ENCODE measurements around the gene CPNE7. TPM values are rescaled to one million over a fixed set of nuclear protein-coding genes. Genes with fewer than 3 reads are reported as not detected.

Gene CPNE7
- total and polyA plus RNA-seq, 9 of the 15 experiments (the other 6 are each of a cell fraction or from before 2014, with no cell fraction given) = 0.30 to 73.4 (median 32.7) TPM

DNA sequence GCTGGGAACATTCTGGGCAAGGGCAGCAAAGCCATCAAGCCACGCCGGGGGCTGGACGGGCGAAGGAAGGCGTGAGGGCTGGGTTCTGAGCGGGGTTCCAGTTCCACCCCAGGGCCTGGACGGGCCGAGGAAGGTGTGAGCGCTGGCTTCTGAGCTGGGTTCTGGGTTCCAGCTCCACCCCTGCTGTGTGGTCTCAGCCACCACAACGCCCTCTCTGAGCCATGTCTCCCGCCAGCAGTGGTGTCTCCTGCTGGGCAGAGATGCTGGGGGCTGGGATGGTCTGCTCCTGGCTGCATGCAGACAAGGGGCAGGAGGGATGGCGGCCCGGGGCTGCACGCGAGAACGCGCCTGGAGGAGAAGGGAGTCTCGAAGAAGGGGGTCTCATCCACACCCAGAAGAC lies 3.9 kb upstream of the CPNE7 start (continued):
- no peak for TF ChIP-seq CHD4 (IDR thresholded peaks at IDR 0.05; ENCODE audit: insufficient read depth, insufficient replicate concordance, low read depth, low read length, poor library complexity, severe bottlenecking)

DNA sequence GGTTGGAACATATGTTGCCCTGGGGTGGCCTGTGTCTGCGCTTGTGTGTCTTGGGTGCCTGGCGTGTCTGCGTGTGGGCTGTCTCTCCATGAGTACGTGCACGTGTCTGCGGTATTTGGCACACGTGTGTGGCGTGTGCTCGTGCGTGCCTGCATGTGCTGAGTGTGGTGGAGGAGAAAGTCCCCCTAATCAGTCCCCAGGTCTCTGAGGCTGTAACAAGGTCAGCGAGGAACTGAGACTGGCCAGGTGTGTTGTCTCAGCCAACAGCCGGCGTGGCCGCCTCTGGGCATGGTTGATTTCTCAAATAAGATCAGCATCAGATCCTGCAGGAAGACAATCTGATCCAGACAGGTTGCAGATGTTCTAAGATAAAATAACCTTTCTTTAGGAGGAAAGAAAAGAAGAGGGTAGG lies 3.5 kb upstream of the CPNE7 start:
- TF ChIP-seq CBFA2T2 (conservative IDR thresholded peaks at IDR 0.05) (0 out of 2 replicates have a peak, but pooled peaks have one; percentile 16), ZNF217 (CRISPR knock-in tag; IDR thresholded peaks at IDR 0.05) (no peak), CBFA2T3 (IDR thresholded peaks at IDR 0.05) (0 out of 2 replicates have a peak, but pooled peaks have one; percentile 32)
- H3K36me3 ChIP-seq (ENCODE audit: control insufficient read depth, insufficient read depth, low read length) = peaks cover 1% of the 10 kb centered on the region; the same call in 1 of the 3 replicates

More for the DNA sequence above, 3.5 kb upstream of the CPNE7 start:
- ChIA-PET CTCF (ENCODE audit: low intra/inter-chr PET ratio) (no interaction called here), POLR2A (interaction anchor here (0.6 to 1.3 kb wide), 4 partner anchors 8 to 305 kb away, joined by 3 to 6 read pairs (median 4); no protein-coding TSS in a partner anchor)
- no peak overlapping the region for H2AFZ ChIP-seq (ENCODE audit: low read depth, low read length)
- peaks cover 4% of the 10 kb centered on the region for H3K9me1 ChIP-seq (ENCODE audit: control insufficient read depth, insufficient read depth, low read length)
- peaks cover 5 to 74% of the 10 kb centered on the region in 2 experiments for H3K4me1 ChIP-seq (replicated peaks in 1 of 2; ENCODE audit: control insufficient read depth in 2 of 2, insufficient read depth in 2 of 2, low read length in 2 of 2)
- BruUV-seq (replicated peaks) = no TSS peak
- FAIRE-seq = no peak
- H3K9ac ChIP-seq (ENCODE audit: insufficient read depth in 1 of 2, low read depth in 2 of 2, low read length in 2 of 2) = peak overlapping the region in 1 of 2 experiments; percentile 38; a peak in 2 of 4 replicates
- no peaks in the 10 kb centered on the region for H3K27me3 ChIP-seq (ENCODE audit: control insufficient read depth in 2 of 2, insufficient read depth in 2 of 2, low read length in 2 of 2)
- DNase-seq (ENCODE audit: extremely low read depth in 1 of 4, low spot score in 3 of 4) = no peak
- 0 out of 2 replicates have a peak, but pooled peaks cover 5% of the 10 kb centered on the region for H4K20me1 ChIP-seq (replicated peaks; ENCODE audit: control insufficient read depth, insufficient read depth, low read length)
- no peak for ATAC-seq
- H3K27ac ChIP-seq (ENCODE audit: extremely low read depth, low read depth, low read length) = no peak overlapping the region
- H3K9me3 ChIP-seq (replicated peaks; ENCODE audit: control insufficient read depth, insufficient read depth, low read depth, low read length) = no peaks in the 10 kb centered on the region
- H3K4me3 ChIP-seq = no peak overlapping the region
- H3K79me2 ChIP-seq (ENCODE audit: control insufficient read depth, insufficient read depth, low read length) = peaks cover 19% of the 10 kb centered on the region
- H3K4me2 ChIP-seq (ENCODE audit: insufficient read depth, low read length) = no peak overlapping the region
- intact Hi-C loops (cut with micrococcal nuclease) = loop anchor here (10.0 kb wide), 1 partner anchor 73 kb away; no protein-coding TSS in a partner anchor
- WGBS (ENCODE audit: insufficient coverage, low coverage, missing lambda C conversion rate) = 69% methylated on average over 13 of the region's 14 CpGs
- in situ Hi-C loops (cut with MboI) = no loop called here

Measured in K562 (cell line).